K562 (cell line): ENCODE data around the gene RTF2. TPM values are rescaled to one million over a fixed set of nuclear protein-coding genes. Genes with fewer than 3 reads are reported as not detected.

Experiments used
- ATAC-seq: fragments of 200-7000 bp; cut with Tn5 transposase; 3 replicates; pipeline ENCODE4 v1.9.1; 2020; ENCODE audit warnings: moderate library complexity
- BruUV-seq: library from RNA; stranded (reverse); fragments of 400-500 nt; replicated peaks from 2 replicates; lab custom pipeline; 2021; lab: Mats Ljungman, UMichigan
- CTCF ChIA-PET: fragments of 300-600 bp; formaldehyde crosslinking; extraction: SDS; loops from one replicate; lab custom pipeline; 2021; ENCODE audit warnings: low intra/inter-chr PET ratio; lab: Yijun Ruan, JAX
- POLR2A ChIA-PET: fragments of 300-600, 350-650 bp; sonication (Branson Sonifier 250); formaldehyde crosslinking; extraction: SDS; loops from one replicate; lab custom pipeline; 2021; ENCODE audit warnings: antibody characterized with exemption, inconsistent platforms; lab: Yijun Ruan, JAX
- DNase-seq, 4 experiments: peaks; one replicate each; pipeline versions ENCODE4 v3.0.0 to v3.0.0-alpha.2; 2011 to 2018; ENCODE audit warnings: low spot score in 3 of 4, mixed read lengths in 3 of 4; ENCODE audit errors: extremely low read depth in 1 of 4
- FAIRE-seq: peaks from 2 replicates; lab custom pipeline; 2011; peaks lifted over from hg19 to GRCh38; lab: Jason Lieb, UNC
- H2AFZ ChIP-seq: 2 replicates; pipeline ENCODE4 v1.6.0; 2011; ENCODE audit warnings: low read depth, low read length, control low read depth, inconsistent platforms
- H3K27ac ChIP-seq: fragments of 200-600 bp; 3 replicates; pipeline ENCODE4 v1.8.0; 2011; ENCODE audit warnings: low read depth, mild to moderate bottlenecking, control low read depth, inconsistent platforms, low read length, moderate library complexity, mixed read lengths; ENCODE audit errors: extremely low read depth
- H3K27me3 ChIP-seq, 2 experiments: fragments of 300-600 bp in 1 of 2; 2 replicates in 1 of 2; 3 replicates in 1 of 2; pipeline versions ENCODE4 v1.6.0 to v1.8.0; 2011; ENCODE audit warnings: inconsistent platforms in 2 of 2, low read length in 2 of 2, mild to moderate bottlenecking in 1 of 2, mixed read lengths in 1 of 2, moderate library complexity in 1 of 2; ENCODE audit not compliant: control insufficient read depth in 2 of 2, insufficient read depth in 2 of 2
- H3K36me3 ChIP-seq: fragments of 300-600 bp; 3 replicates; pipeline ENCODE4 v1.8.0; 2011; ENCODE audit warnings: mild to moderate bottlenecking, low read length, inconsistent platforms; ENCODE audit not compliant: control insufficient read depth, insufficient read depth
- H3K4me1 ChIP-seq, 2 experiments: fragments of 200-600 bp in 1 of 2; replicated peaks in 1 of 2; 2 replicates in 1 of 2; 3 replicates in 1 of 2; pipeline versions ENCODE4 v1.5.1 to v1.8.0; 2011; ENCODE audit warnings: inconsistent platforms in 2 of 2, low read length in 2 of 2, mild to moderate bottlenecking in 1 of 2, mixed read lengths in 1 of 2, moderate library complexity in 1 of 2; ENCODE audit not compliant: control insufficient read depth in 2 of 2, insufficient read depth in 2 of 2
- H3K4me2 ChIP-seq: 2 replicates; pipeline ENCODE4 v1.6.1; 2011; ENCODE audit warnings: low read length, control low read depth, inconsistent platforms, mixed read lengths; ENCODE audit not compliant: insufficient read depth
- H3K4me3 ChIP-seq: fragments of 200-600 bp; sonication (generic), shearing (Covaris generic); 2 replicates; pipeline ENCODE4 v1.5.1; 2016; ENCODE audit warnings: control low read depth, inconsistent platforms
- H3K79me2 ChIP-seq: fragments of 200-600 bp; 3 replicates; pipeline ENCODE4 v1.8.0; 2011; ENCODE audit warnings: low read length, inconsistent platforms; ENCODE audit not compliant: control insufficient read depth, insufficient read depth
- H3K9ac ChIP-seq, 2 experiments: 2 replicates each; pipeline versions ENCODE4 v1.6.0 to v1.6.1; 2011; ENCODE audit warnings: low read depth in 2 of 2, low read length in 2 of 2, control low read depth in 1 of 2, inconsistent platforms in 1 of 2, mild to moderate bottlenecking in 1 of 2, mixed read lengths in 1 of 2; ENCODE audit not compliant: insufficient read depth in 1 of 2
- H3K9me1 ChIP-seq: one replicate; pipeline ENCODE4 v1.6.0; 2011; ENCODE audit warnings: inconsistent platforms, mild to moderate bottlenecking, low read length, moderate library complexity; ENCODE audit not compliant: control insufficient read depth, insufficient read depth
- H3K9me3 ChIP-seq: replicated peaks from 2 replicates; pipeline ENCODE4 v1.5.1; 2011; ENCODE audit warnings: low read depth, low read length, inconsistent platforms; ENCODE audit not compliant: control insufficient read depth, insufficient read depth
- H4K20me1 ChIP-seq: replicated peaks from 2 replicates; pipeline ENCODE4 v1.6.1; 2011; ENCODE audit warnings: low read length, inconsistent platforms, mixed read lengths; ENCODE audit not compliant: control insufficient read depth, insufficient read depth
- BRF1 ChIP-seq: IDR thresholded peaks from 3 replicates; pipeline ENCODE4 v1.6.1; 2011; ENCODE audit warnings: borderline replicate concordance, mild to moderate bottlenecking; ENCODE audit not compliant: insufficient read length; ENCODE audit errors: extremely low read depth
- EP400 ChIP-seq: fragments of 450-650 bp; IDR thresholded peaks from 2 replicates; pipeline ENCODE4 v1.6.1; 2017; ENCODE audit warnings: antibody characterized with exemption, mild to moderate bottlenecking, moderate library complexity
- FOXK2 ChIP-seq, 2 experiments: fragments of 450-650 bp; IDR thresholded peaks in 1 of 2; conservative IDR thresholded peaks in 1 of 2; 2 replicates each; pipeline ENCODE4 v1.6.1; 2016; ENCODE audit warnings: low read depth in 2 of 2, mild to moderate bottlenecking in 1 of 2
- JUNB ChIP-seq: fragments of 450-650 bp; formaldehyde crosslinking; conservative IDR thresholded peaks from 2 replicates; pipeline ENCODE4 v1.4.0; 2020; ENCODE audit warnings: mild to moderate bottlenecking
- RBM25 ChIP-seq: fragments of 200-400 bp; formaldehyde crosslinking; IDR thresholded peaks from 2 replicates; pipeline ENCODE4 v1.6.1; 2018; ENCODE audit warnings: low read length, low read depth, moderate library complexity; ENCODE audit not compliant: severe bottlenecking
- SNRNP70 ChIP-seq: fragments of 200-400 bp; formaldehyde crosslinking; optimal IDR thresholded peaks from 2 replicates; pipeline ENCODE3; 2017; ENCODE audit warnings: low read depth, low read length
- SRF ChIP-seq, 2 experiments: fragments of 250-450, 450-650 bp in 1 of 2; sonication (Bioruptor Pico) in 1 of 2; sonication (generic) in 1 of 2; formaldehyde crosslinking; IDR thresholded peaks; 2 replicates each; pipeline versions ENCODE4 v1.5.0 to v1.5.1; 2020 to 2022; ENCODE audit warnings: mild to moderate bottlenecking in 1 of 2, missing genetic modification reagents in 1 of 2
- SUPT5H ChIP-seq: fragments of 450-650 bp; IDR thresholded peaks from 2 replicates; pipeline ENCODE4 v1.6.1; 2016
- TCFL5 ChIP-seq: fragments of 250-450 bp; sonication (Bioruptor Pico); conservative IDR thresholded peaks from 2 replicates; pipeline ENCODE4 v1.6.1; 2021; ENCODE audit warnings: mild to moderate bottlenecking, moderate library complexity, matching md5 sums
- TEAD2 ChIP-seq: fragments of 450-650 bp; IDR thresholded peaks from 2 replicates; pipeline ENCODE4 v1.6.1; 2016; ENCODE audit warnings: missing genetic modification characterization, control low read depth, missing compliant biosample characterization
- ZNF121 ChIP-seq: sonication (generic); formaldehyde crosslinking; conservative IDR thresholded peaks from 2 replicates; pipeline ENCODE4 v1.8.0; 2022; ENCODE audit warnings: missing genetic modification reagents
- ZNF384 ChIP-seq: IDR thresholded peaks from 2 replicates; pipeline ENCODE4 v1.6.1; 2012; ENCODE audit warnings: low read depth, low read length, improper control_type of control experiment
- ZNF589 ChIP-seq: fragments of 200-800 bp; sonication (Bioruptor generic); IDR thresholded peaks from 2 replicates; pipeline ENCODE4 v1.6.1; 2016; ENCODE audit warnings: low read depth, missing genetic modification characterization, missing compliant biosample characterization
- in situ Hi-C: fragments of 300-500 bp; cut with MboI; formaldehyde crosslinking; loops from 4 replicates; pipeline ENCODE4 v1.15.0; 2018; ENCODE audit warnings: inconsistent platforms, mixed read lengths
- intact Hi-C: fragments of 100-400 bp; cut with micrococcal nuclease; formaldehyde crosslinking; loops from 2 replicates; pipeline ENCODE4 v1.14.2; 2022
- polyA plus RNA-seq, 8 experiments: library from polyadenylated mRNA; depleted of rRNA in 4 of 8; stranded (reverse) in 5 of 8; unstranded in 3 of 8; fragments of >200 nt; fragmentation: Nextera tagmentation in 2 of 8; fragmentation: Illumina TruSeq in 1 of 8; extraction: Ambion mirVana in 2 of 8; extraction: Trizol in 1 of 8; gene quantifications; 2 replicates each; pipeline versions ENCODE4 v1.2.1 to v1.2.3, GENCODE V29; 2011 to 2014; ENCODE audit warnings: inconsistent platforms in 1 of 8, missing spikeins in 1 of 8
- total RNA-seq, 7 experiments: library from RNA; depleted of rRNA in 6 of 7; stranded (reverse); fragments of >200 nt in 6 of 7; fragmentation: Illumina TruSeq in 2 of 7; extraction: Trizol in 2 of 7; gene quantifications; 2 replicates each; pipeline versions ENCODE4 v1.2.1 to v1.2.3, GENCODE V29; 2011 to 2021; ENCODE audit warnings: low replicate concordance in 1 of 7
- TF ChIP-seq, protein P1 (sequence below): fragments of 250-450 bp; sonication (Bioruptor Pico); IDR thresholded peaks from 2 replicates; pipeline ENCODE4 v1.5.0; 2021
- TF ChIP-seq, protein P2 (sequence below): sonication (generic); formaldehyde crosslinking; IDR thresholded peaks from 2 replicates; pipeline ENCODE4 v1.8.0; 2023; ENCODE audit warnings: missing genetic modification reagents, mild to moderate bottlenecking, borderline replicate concordance

The RTF2 gene
- total and polyA plus RNA-seq, 9 of the 15 experiments (the other 6 are each of a cell fraction or from before 2014, with no cell fraction given): 67.0 to 177 (median 84.9) TPM

DNA sequence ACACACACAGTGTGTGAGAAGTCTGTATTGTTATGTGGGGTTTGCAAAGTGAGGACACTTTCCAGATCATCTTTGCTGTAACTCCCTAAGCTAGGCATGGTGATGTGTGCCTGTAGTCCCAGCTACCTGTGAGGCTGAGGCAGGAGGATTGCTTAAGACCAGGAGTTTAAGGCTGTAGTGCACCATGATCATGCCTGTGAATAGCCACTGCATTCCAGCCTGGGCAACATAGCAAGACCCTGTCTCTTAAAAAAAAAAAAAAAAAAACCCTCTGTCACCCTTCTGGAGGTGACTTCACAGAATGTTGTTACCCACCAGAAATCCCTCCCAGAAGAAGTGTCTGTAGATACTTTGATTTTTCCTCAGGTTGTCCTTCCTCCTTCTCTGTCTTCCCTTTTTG, 41.5 kb upstream of the RTF2 start:
- H3K4me2 ChIP-seq: no peak overlapping the region
- no peak for FAIRE-seq
- H3K9me1 ChIP-seq: no peaks in the 10 kb centered on the region
- peaks cover 30 to 66% of the 10 kb centered on the region in 2 experiments for H3K4me1 ChIP-seq
- ChIA-PET CTCF (no interaction called here), POLR2A (interaction anchor here (1.3 to 2.2 kb wide), 5 partner anchors 9 to 35 kb away, joined by 4 to 9 read pairs (median 6); partner anchors contain the start of genes AURKA and CSTF1)
- peak overlapping the region; percentile 14; the same call in 1 of the 3 replicates for H3K27ac ChIP-seq
- H3K27me3 ChIP-seq: no peaks in the 10 kb centered on the region
- no peaks in the 10 kb centered on the region for H3K9me3 ChIP-seq
- no TSS peak for BruUV-seq
- no peak for ATAC-seq
- intact Hi-C loops (no loop called here), in situ Hi-C loops (no loop called here)
- no peak overlapping the region for H3K9ac ChIP-seq
- no peak overlapping the region for H2AFZ ChIP-seq
- H4K20me1 ChIP-seq: peaks cover 31% of the 10 kb centered on the region
- H3K4me3 ChIP-seq: no peak overlapping the region
- peaks cover 83% of the 10 kb centered on the region for H3K36me3 ChIP-seq
- TF ChIP-seq SNRNP70 (no peak), TEAD2 (tag) (no peak), JUNB (CRISPR knock-in tag) (no peak), BRF1 (no peak), EP400 (no peak), ZNF589 (CRISPR knock-in tag) (no peak), RBM25 (peak; percentile 63), FOXK2 (conservative IDR thresholded peaks at IDR 0.05 in 1 of 2, IDR thresholded peaks at IDR 0.05 in 1 of 2; ENCODE audit: low read depth in 2 of 2) (no peak), SUPT5H (no peak), ZNF121 (CRISPR knock-in tag) (peak; percentile 85), ZNF384 (0 out of 2 replicates have a peak, but pooled peaks have one; percentile 24), TCFL5 (CRISPR knock-in tag) (no peak), SRF (CRISPR knock-in tag; IDR thresholded peaks at IDR 0.05) (no peak)
- TF ChIP-seq, protein P1, sequence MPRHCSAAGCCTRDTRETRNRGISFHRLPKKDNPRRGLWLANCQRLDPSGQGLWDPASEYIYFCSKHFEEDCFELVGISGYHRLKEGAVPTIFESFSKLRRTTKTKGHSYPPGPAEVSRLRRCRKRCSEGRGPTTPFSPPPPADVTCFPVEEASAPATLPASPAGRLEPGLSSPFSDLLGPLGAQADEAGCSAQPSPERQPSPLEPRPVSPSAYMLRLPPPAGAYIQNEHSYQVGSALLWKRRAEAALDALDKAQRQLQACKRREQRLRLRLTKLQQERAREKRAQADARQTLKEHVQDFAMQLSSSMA: no peak
- TF ChIP-seq, protein P2, sequence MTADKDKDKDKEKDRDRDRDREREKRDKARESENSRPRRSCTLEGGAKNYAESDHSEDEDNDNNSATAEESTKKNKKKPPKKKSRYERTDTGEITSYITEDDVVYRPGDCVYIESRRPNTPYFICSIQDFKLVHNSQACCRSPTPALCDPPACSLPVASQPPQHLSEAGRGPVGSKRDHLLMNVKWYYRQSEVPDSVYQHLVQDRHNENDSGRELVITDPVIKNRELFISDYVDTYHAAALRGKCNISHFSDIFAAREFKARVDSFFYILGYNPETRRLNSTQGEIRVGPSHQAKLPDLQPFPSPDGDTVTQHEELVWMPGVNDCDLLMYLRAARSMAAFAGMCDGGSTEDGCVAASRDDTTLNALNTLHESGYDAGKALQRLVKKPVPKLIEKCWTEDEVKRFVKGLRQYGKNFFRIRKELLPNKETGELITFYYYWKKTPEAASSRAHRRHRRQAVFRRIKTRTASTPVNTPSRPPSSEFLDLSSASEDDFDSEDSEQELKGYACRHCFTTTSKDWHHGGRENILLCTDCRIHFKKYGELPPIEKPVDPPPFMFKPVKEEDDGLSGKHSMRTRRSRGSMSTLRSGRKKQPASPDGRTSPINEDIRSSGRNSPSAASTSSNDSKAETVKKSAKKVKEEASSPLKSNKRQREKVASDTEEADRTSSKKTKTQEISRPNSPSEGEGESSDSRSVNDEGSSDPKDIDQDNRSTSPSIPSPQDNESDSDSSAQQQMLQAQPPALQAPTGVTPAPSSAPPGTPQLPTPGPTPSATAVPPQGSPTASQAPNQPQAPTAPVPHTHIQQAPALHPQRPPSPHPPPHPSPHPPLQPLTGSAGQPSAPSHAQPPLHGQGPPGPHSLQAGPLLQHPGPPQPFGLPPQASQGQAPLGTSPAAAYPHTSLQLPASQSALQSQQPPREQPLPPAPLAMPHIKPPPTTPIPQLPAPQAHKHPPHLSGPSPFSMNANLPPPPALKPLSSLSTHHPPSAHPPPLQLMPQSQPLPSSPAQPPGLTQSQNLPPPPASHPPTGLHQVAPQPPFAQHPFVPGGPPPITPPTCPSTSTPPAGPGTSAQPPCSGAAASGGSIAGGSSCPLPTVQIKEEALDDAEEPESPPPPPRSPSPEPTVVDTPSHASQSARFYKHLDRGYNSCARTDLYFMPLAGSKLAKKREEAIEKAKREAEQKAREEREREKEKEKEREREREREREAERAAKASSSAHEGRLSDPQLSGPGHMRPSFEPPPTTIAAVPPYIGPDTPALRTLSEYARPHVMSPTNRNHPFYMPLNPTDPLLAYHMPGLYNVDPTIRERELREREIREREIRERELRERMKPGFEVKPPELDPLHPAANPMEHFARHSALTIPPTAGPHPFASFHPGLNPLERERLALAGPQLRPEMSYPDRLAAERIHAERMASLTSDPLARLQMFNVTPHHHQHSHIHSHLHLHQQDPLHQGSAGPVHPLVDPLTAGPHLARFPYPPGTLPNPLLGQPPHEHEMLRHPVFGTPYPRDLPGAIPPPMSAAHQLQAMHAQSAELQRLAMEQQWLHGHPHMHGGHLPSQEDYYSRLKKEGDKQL: no peak
- DNase-seq: no peak
- H3K79me2 ChIP-seq: peaks cover 99% of the 10 kb centered on the region
